GM21447 (cell line): ENCODE data around the gene SVIL.
A peak's percentile ranks its signal among the peaks of the same experiment; 100 is the strongest.

Source experiments
- ATAC-seq: cut with Tn5 transposase; IDR thresholded peaks from one replicate; pipeline ENCODE4 v1.9.1; 2021; ENCODE audit not compliant: unreplicated experiment

Gene SVIL

GRCh38 chr10:29650552-29650944, 15.8 kb upstream of the SVIL start:
- no peak for ATAC-seq

GRCh38 chr10:29649561-29650551, 15.1 kb upstream of the SVIL start:
- ATAC-seq = no peak

DNA sequence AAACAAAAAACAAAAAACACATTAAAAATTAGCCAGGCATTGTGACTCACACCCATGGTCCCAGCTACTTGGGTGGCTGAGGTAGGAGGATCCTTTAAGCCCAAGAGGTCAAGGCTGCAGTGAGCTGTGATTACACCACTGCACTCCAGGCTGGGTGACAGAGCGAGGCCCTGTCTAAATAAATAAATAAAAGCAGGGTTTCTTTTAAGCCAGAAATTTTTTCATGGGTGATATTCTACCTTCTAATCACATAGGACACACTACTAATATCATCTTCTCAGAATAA, 14.2 kb upstream of the SVIL start:
- ATAC-seq = no peak

- ATAC-seq = no peak
Observed at GRCh38 chr10:29648114-29648982, 13.6 kb upstream of the SVIL start.

GRCh38 chr10:29647478-29647877, 12.7 kb upstream of the SVIL start:
- no peak for ATAC-seq

DNA sequence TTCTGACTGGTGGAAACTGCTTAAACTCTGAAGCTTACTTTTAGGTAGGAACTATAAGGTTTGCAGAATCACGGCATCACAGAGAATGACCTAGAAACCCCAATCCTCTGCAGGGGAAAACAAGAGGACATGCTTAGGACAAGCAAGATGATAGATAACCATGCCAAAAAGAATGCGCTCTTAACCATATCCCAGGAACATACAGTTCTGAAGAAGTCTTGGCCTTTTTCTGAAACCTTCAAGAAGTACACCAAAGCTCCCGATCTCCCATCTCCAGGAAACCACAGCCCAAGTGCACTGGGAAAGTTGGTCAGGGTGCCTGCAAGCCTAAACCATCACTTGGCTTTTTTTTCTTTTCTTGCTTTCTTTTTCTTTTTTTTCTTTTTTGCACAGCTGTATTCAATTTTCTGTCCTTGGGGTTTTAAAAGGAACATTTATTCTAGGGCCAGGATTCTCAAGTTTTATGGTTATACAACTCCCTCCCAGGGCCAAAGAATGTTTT, 12.2 kb upstream of the SVIL start:
- ATAC-seq = no peak

DNA sequence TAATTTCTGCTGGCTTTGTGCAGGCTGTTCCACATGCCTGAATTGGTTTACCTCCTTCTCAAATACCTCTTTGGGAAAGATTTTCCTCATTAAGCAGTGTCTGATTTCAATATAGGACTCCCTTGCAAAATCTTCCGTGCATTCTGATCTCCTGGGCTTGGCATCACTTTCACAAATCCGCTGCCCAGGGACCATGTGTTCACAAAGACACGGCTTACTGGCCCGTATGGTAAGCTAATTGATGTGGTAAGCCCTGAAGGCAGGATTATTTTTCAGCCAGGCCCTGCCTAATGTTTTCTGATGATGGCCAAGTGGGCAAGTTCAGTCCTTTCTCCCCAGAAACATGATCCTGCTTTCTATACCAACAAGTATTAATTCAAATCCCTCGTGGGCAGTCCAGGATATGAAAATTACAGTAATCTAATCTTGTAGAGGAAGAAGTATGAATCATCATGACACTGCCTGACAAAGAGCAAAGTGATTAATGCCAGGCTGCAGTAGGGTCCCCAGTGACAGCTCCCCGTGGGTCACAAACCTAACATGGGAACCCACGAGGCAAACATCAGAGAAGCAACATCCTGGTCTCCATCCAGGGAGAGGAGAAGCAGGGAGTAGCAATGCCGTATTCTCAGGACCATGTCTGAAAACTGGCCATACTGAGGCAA, 11.6 kb upstream of the SVIL start:
- no peak for ATAC-seq

DNA sequence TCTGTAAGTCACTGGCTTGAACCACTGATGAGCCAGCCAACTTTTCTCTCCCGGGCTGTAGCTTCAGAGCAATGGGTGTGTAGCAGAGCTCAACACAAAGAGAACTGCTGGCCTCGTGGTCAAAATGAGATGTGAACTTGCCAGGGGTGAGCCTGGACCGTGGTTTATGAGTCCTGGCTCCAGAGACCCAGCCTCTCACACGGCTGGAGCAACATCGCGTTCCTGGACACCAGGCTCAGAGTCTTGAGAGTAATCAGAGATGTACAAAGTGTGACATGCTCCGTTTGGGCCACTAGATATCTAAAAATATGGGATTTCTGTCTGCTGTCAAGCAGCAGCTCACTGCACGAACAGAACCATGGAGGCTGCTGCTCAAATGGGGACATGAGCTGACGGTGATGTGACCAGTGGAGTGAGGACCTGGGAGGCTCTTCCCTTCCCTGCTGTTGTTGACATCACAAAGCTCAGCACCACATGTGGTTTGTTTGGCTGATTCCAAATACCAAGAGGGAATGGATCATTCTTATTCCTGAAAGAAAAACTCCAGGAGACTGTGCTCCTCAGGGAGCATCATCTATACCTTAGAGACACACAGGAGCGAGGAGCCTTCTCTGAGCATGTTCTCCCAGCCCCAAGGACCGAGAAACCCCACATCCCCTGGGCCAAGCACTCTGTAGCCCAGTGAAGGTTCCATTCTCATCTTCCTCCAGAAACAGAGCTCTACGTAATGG, 9.2 kb upstream of the SVIL start:
- no peak for ATAC-seq

DNA sequence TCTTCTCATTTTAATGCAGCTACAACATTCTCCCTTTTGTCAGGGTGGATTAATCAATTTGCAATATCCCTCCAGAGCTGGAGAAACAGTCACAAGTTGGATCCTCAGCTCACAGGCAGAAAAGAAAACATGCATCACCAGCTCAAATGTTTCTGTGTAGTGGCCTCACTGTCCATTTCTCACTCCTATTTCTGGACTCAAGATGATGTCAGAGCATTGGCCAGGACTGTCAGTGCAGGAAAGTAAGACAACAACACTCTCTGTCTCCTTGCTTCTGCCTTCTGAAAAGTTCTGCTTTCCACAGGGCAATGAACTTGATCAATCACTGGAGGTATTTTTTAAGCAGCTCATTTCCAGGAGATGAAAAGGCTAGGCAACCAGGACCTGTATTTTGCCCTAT, 8.2 kb upstream of the SVIL start:
- ATAC-seq = no peak

GRCh38 chr10:29637537-29637936, 2.8 kb upstream of the SVIL start:
- ATAC-seq = no peak

GRCh38 chr10:29636178-29636577, 1.4 kb upstream of the SVIL start:
- ATAC-seq = no peak

- peak; percentile 79 for ATAC-seq
Observed at GRCh38 chr10:29635711-29636144, 957 bp upstream of the SVIL start.

GRCh38 chr10:29634105-29634504, 666 bp downstream of the SVIL start:
- no peak for ATAC-seq

DNA sequence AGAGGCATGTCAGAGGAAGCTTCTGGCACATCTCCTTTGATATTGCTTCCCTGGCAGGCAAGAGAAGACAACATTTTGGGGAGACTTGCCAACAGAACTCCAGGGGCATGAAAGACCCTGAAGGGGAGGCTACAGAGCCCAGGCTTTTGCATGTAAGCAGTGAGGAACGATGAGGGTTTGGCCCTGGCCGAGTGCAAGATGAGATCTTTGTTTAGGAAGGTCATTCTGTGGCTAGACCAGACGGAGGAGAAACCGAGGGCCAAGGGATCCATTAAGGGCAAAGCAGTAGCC, 3.8 kb downstream of the SVIL start:
- no peak for ATAC-seq

- no peak for ATAC-seq
Observed at GRCh38 chr10:29630205-29631048, 4.3 kb downstream of the SVIL start.

DNA sequence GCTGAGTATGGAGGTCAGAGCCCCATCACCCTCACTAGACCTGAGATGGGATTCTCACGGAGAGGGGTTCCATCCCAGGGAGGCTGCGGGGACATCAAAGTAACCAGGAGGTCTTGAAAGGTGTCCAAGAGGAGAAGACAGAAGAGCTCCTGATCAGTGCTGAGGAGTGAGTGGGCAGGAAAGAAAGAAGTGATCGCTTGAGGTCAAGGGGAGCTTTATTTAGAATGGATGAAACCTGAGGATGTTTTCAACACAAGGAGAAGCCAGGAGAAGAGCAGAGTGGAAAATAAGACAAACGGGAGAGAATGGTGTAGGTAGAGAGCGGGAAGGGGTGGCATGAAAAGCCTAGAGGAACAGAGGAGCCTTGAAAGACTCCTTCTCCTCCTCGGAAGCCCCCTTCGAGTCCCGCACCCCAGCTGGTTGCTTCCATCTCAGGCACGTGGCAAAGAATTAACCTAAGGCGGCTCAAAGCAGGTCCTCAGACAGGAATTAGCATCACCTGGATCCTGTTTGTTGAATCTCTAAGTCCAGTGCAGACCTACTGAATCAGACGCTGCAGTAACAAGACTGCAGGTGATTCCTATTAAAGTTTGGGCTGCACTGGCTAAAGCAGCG, 5.8 kb downstream of the SVIL start:
- no peak for ATAC-seq

DNA sequence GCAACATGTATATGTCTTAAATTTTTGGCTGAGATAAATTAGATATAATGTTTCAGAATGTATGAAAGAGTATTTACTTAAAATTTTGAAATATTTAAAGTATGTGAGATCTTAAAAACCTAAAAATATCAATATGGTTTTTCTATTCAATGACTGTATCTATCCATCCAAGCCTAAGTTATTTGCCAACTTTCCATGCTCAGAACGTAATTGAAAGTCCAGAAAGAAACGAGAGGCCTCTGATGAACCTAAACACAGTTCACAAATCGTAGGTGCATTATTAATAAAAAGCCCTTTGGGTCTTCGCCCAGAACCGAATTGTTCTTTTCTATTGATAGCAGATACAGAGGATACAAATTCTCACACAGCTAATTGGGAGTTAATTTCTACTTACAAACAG, 6.5 kb downstream of the SVIL start:
- no peak for ATAC-seq

DNA sequence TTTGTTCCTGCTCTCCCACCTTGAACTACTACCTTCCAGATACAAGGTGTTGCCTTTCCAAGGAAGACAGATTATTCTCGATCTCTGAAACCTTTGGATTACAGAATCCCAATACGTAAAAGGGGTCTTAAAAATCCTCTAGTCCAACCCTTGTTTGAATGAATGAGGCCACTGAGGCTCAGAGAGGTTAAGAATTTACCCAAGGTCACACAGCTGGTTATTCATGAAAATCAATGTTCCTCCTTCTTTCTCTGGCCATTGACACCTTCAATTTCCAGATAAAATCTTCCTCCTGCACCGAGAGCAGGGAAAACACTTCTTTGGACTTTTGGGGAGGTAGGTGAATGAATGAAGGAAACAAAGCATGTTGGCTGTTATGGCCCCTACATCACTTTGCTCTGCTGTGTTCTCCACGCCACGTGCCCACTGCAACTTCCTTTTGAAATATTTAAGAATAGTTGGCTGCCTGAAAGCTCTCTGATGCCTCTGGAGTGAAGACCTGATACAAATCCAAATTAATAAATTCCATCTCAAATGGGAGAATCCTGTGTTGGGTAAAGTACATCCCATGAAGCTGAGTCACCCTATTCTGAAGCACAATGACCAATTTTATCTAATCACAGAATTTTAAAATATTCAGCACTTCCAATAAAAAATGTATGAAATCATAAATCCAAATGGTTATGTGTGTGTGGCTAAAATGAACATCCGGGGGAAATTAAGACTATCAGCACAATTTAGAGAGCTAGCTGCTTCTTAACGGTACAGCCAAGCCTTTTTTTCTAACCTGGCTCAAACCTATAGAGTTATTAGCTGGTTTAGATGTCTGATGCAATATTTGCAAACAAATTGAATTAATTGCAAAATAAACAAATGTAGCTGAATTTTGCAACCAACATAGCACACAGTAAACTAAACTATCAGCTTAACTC, 7.3 kb downstream of the SVIL start:
- ATAC-seq = no peak
